Endothelial cell of hepatic sinusoid (primary cell): ENCODE results near the gene ASIC2.

Experiments used
- in situ Hi-C: cut with HindIII; loops from 2 replicates; pipeline ENCODE4 v1.10.0; 2017; ENCODE audit warnings: low sequenced_read_pairs

The ASIC2 gene

DNA sequence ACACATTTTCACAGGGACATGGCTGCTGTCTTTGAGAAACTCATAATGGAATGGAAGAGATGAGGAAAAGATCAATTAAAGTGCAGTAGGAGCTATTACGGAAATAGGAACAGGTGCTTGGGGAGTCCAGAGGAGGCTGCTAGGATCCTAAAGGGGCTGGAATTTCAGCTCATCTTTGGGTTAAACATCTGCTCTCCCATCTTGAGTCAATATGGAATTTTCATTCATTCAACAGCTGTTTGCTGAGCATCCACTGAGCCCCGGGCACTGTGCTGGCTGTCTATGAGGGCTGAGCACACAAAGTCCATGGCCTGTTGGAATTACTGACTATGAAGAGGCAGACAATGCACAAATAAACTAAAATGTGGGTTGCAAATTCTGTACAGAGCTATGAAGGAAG, 47.9 kb downstream of the ASIC2 start:
- in situ Hi-C loops: no loop called here

- in situ Hi-C loops: no loop called here
Measured at GRCh38 chr17:33243732-33244131, 49.4 kb downstream of the ASIC2 start.

DNA sequence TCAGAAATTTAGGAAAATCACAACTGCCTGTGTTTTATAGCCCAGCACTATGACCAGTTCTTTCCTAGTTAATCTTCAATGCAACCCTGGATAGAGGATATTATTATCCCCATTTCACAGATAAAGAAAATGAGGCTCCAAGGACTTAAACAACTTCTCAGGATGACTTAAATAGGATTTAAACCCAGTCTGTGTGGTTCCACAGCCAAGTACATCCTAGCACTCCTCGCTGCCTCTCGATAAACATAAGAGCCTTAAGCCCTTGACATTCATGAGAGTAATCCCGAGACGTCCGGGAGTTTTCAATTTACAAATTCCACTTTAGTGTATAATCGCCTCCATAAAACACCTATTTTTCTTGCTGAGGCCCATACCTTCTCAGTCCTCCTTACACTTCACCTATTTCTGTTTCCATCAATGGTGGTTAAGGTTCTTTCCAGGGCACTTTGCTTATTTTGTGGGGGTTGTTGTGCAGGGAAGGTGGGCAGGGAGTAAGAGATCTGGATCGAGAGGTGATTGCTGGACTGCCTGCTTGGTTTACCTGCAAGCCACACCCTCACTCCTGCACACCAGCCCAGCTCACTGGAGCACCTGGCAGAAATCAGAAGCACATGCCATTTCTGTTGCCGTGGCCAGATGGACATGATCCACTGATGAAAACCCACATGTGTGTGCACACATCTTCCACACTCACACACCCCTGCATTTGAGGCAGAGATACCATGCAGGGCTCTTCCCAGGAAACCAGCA, 50.5 kb downstream of the ASIC2 start:
- in situ Hi-C loops: no loop called here

- in situ Hi-C loops: no loop called here
Measured at GRCh38 chr17:33241390-33241789, 51.7 kb downstream of the ASIC2 start.

GRCh38 chr17:33240362-33240761, 52.7 kb downstream of the ASIC2 start:
- in situ Hi-C loops: no loop called here

- in situ Hi-C loops: no loop called here
Measured at GRCh38 chr17:33239702-33240101, 53.4 kb downstream of the ASIC2 start.

DNA sequence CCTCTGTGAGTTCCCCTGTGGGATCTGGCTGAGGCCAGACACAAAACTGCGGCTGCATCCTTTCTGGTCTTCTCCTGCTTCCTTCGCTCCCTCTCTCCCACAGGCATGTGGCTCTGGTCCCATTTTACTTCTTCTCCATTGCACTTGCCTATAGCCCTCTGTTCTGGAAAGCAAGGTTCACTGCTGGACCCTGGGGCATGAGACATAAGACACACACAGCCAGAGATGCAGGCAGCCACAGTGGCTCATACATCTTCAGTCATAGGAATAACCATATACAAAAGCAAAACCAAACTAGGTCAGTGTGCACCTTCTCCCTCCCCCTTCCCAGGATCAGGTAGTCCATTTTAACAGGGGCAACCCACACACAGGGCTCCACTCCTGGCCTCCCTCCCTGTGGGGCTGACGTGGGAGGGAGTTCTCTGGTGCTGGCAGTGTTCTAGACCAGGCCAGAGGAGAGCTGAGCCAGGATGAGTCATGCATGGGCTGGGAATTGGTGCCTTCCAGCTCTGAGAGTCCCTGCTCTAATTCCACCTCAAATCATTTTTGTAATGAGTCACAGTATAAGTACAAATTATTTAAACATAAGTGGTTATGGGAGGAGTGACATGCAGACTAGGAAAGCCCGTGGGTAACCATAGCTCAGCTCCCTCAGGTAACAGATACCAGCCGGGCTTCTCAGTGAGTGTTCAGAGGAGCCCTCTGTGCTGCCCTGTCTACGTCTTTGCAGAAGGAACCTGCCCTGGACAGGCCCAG, 58.0 kb downstream of the ASIC2 start:
- in situ Hi-C loops: no loop called here

DNA sequence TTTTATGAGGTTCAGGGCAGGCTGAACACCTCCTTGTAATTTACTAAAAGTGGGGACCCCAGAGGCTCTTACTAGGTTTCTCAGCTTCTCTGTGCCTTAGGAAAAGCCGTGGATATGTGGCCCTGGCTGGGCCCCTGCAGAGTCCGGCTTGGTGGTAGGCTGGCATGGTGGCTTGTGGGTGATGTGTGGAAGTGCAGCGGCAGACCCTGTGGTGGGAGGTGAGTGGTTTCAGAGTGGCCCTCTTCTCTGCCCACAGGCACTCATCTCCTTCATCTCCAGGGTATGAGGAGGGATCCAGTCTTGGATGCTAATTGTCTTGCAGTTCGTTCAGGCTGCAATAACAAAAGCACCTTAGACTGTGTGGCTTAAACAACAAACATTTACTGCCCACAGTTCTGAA, 58.9 kb downstream of the ASIC2 start:
- in situ Hi-C loops: no loop called here

- in situ Hi-C loops: no loop called here
Measured at GRCh38 chr17:33233811-33234177, 59.3 kb downstream of the ASIC2 start.

- in situ Hi-C loops: no loop called here
Measured at GRCh38 chr17:33229499-33229898, 63.6 kb downstream of the ASIC2 start.

GRCh38 chr17:33229028-33229427, 64.1 kb downstream of the ASIC2 start:
- in situ Hi-C loops: no loop called here

DNA sequence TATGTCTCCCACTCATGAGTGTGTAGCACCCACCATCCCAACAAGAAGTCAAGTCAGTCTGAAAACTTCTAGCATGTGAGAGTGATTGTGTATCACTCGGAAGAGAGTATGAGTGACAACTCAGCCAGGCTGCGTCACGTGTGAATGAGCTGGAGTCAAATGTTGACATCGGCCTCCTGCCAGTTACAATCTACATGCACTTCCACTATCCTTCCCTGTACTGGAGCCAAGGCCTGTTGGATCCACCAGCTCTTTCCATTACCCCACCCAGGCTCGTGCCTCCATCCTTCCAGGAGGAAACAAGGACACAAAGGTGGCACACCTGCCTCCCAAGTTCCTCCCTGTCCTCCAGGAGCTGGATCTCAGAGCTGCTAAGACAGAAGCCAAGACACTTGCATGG, 64.5 kb downstream of the ASIC2 start:
- in situ Hi-C loops: no loop called here

- in situ Hi-C loops: no loop called here
Measured at GRCh38 chr17:33227911-33228310, 65.2 kb downstream of the ASIC2 start.

- in situ Hi-C loops: no loop called here
Measured at GRCh38 chr17:33225994-33226393, 67.1 kb downstream of the ASIC2 start.

GRCh38 chr17:33225509-33225908, 67.6 kb downstream of the ASIC2 start:
- in situ Hi-C loops: no loop called here

- in situ Hi-C loops: loop anchor here (25.0 kb wide), 1 partner anchor 108 kb away; no protein-coding TSS in a partner anchor
Measured at GRCh38 chr17:33220036-33220435, 73.1 kb downstream of the ASIC2 start.

DNA sequence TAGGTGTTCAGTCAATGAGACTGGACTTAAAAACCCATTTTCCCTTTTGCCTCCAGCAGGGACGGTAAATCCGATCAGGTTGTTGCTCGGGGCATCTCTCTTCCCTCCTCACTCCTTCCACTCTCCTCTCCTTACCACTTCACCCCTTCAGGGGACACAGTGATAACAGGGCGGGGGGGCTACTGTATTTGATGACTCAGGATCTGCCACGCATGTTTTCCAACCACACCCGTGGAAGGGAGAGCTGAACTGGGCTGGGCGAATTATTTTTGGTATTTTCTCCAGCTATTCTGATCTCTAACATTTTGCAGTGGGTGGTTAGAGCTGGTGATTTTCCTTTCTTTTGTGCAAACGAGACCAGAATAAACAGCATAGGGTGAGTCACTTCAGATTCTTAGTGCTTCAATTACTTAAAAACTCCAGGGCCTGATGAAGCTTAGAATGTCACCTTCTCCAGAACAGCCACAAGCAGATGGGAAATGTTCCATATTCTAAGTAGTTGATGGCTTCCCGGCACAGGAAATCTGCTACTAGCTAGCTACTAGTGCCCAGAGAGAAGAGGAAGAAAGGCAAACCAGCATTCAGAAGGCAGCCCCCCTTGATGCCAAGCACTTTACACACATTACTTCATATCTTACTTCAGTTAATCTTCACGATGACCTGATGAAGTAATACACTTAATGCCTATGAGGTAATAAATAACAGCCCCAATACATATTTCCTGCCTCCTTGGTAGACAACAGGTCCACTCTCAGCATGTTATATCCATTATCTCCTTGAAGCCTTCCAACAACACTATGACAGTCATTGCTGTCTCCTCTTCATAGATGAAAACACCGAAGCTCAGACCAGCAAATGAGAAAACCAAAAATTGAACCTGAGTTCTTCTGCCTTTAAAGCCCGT, 74.1 kb downstream of the ASIC2 start:
- in situ Hi-C loops: loop anchor here (25.0 kb wide), 1 partner anchor 107 kb away; no protein-coding TSS in a partner anchor

DNA sequence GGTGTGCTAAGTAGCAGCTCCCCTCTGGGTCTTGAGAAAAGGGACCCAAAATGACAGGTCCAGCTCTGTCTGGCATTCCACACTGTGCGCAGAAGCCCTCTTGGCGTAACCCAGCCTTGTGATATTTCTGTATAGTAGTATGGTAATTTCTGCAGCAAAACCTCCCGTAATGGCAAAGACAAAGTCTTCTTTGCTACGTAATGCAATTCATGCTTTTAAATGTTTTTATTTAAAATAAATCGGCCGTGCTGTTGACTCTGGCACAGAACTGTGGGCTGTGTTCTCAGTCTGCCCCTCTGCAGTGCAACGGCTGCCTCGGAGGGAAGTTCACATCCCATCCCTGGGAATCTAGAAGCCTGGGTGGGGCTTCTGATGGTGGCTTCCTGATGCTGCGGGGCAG, 75.2 kb downstream of the ASIC2 start:
- in situ Hi-C loops: loop anchor here (25.0 kb wide), 1 partner anchor 106 kb away; no protein-coding TSS in a partner anchor

DNA sequence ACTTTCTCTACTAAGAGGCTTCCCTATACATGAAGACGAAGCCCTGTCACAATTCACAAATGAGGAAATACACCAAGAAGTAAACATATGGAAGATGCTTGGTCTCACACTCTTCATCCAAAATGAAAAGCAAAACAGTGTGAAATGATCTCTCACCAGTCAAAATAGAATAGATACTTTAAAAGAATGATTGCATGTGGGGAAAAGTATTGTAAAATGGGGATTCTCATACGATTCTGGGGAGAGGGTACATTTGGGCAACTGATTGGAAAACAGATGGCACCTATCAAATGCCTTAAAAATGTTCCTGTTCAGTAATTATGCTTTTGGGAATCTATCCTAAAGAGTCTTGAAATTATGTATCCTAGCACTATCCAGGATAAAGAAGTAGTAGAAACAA, 78.1 kb downstream of the ASIC2 start:
- in situ Hi-C loops: loop anchor here (25.0 kb wide), 1 partner anchor 103 kb away; no protein-coding TSS in a partner anchor

GRCh38 chr17:33210285-33210684, 82.8 kb downstream of the ASIC2 start:
- in situ Hi-C loops: loop anchor here (25.0 kb wide), 1 partner anchor 98 kb away; no protein-coding TSS in a partner anchor

DNA sequence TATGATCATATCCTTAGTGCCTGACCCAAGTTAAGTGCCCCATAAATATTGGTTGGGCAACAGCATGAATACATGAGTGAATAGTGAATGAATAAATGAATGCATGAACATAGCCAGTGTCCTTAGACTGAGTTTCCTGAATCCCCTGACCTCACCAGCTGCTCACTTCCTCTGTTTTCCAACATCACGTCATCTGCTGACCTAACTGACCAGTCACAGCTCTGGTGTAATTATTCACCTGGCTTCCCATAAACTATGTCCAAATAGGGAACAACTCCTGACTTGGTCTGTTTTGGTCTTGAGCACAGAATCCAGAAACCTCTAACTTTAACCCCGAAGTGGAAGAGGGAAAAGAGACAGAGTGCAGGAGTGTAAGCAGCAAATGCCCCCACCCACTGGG, 83.4 kb downstream of the ASIC2 start:
- in situ Hi-C loops: loop anchor here (25.0 kb wide), 1 partner anchor 97 kb away; no protein-coding TSS in a partner anchor
